Right cardiac atrium (tissue), 5 donors: Measurements from ENCODE around the gene RBM17. TPM values are rescaled to one million over a fixed set of nuclear protein-coding genes. Genes with fewer than 3 reads are reported as not detected.
"Not testable (repeated sequence)": the region's sequence is repeated elsewhere in the genome, so short reads cannot be mapped to it uniquely, and the experiment has no call there.

ENCODE experiments used
- ATAC-seq, 2 donors: fragments of 200-7000 bp; cut with Tn5 transposase; one replicate each; pipeline versions ENCODE4 v1.8.0 to v1.9.1; 2020; ENCODE audit warnings: moderate library complexity in 2 of 2, mild to moderate bottlenecking in 1 of 2
- DNase-seq, 3 donors: peaks; one replicate each; pipeline ENCODE4 v3.0.0-alpha.2; 2020
- H3K27ac ChIP-seq: one replicate; pipeline ENCODE4 v1.5.1; 2013; ENCODE audit warnings: mild to moderate bottlenecking, low read length, control low read depth, moderate library complexity
- H3K27me3 ChIP-seq: one replicate; pipeline ENCODE4 v1.6.1; 2013; ENCODE audit not compliant: control insufficient read depth, insufficient read depth
- H3K4me1 ChIP-seq: one replicate; pipeline ENCODE4 v1.6.1; 2013; ENCODE audit warnings: low read length; ENCODE audit not compliant: control insufficient read depth, insufficient read depth
- H3K4me3 ChIP-seq: one replicate; pipeline ENCODE4 v1.5.1; 2013; ENCODE audit warnings: low read length, control low read depth
- H3K9me3 ChIP-seq: one replicate; pipeline ENCODE4 v1.6.1; 2013; ENCODE audit warnings: low read length; ENCODE audit not compliant: control insufficient read depth
- WGBS: extraction: QIAGEN DNeasy Blood & Tissue Kit; methylation state at CpG from one replicate; pipeline ENCODE4 v1.1.7; 2013; 5-methylcytosine and 5-hydroxymethylcytosine counted together
- intact Hi-C, 4 donors: fragments of 100-400 bp; cut with DNase I; formaldehyde crosslinking; loops; one replicate each; pipeline versions ENCODE4 v1.11.0 to v1.14.0; 2022 to 2023
- long read RNA-seq, 4 donors: library from polyadenylated mRNA; unstranded; transcript quantifications; one replicate each; pipeline ENCODE4 v2.0.0, GENCODE V29; 2020 to 2021
- polyA plus RNA-seq: library from polyadenylated mRNA; stranded (reverse); fragments of 200-250 nt; gene quantifications from one replicate; pipeline ENCODE4 v1.2.3, GENCODE V29; 2013
- total RNA-seq, 4 donors: library from RNA; stranded (reverse); fragmentation: NEBNext Ultra II Directional; extraction: Animal tissue kit (Norgen Biotek cat#: 25700); gene quantifications; one replicate each; pipeline ENCODE4 v1.2.1, GENCODE V29; 2021
- donor health status: healthy with polysubstance abuse.
- donor health status: DM: no; HTN: yes; CAD: no.
- donor health status: DM: no; HTN: no; CAD: no.
- donor health status: DM: no; HTN: yes; CAD: no; lungs with severe emphysema.
- donor health status: DM: yes; HTN: yes; CAD: no.

RBM17 gene, protein sequence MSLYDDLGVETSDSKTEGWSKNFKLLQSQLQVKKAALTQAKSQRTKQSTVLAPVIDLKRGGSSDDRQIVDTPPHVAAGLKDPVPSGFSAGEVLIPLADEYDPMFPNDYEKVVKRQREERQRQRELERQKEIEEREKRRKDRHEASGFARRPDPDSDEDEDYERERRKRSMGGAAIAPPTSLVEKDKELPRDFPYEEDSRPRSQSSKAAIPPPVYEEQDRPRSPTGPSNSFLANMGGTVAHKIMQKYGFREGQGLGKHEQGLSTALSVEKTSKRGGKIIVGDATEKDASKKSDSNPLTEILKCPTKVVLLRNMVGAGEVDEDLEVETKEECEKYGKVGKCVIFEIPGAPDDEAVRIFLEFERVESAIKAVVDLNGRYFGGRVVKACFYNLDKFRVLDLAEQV
- total RNA-seq, result 10 to 100 TPM; 51.6 to 66.5 (median 57.1) TPM
- 51.0 TPM for polyA plus RNA-seq
- long read RNA-seq, donor 1, transcript RBM17-201 (12 exons, 2,755 nt), result major isoform, 88 of 118 reads
- long read RNA-seq, donor 1, partial matches to known transcripts, result 24 of 118 reads
- long read RNA-seq, donor 1, other reads (novel, unspliced or antisense), result 6 of 118 reads
- long read RNA-seq, donor 2, transcript RBM17-201 (12 exons, 2,755 nt), result major isoform, 40 of 60 reads
- long read RNA-seq, donor 2, partial matches to known transcripts, result 13 of 60 reads
- long read RNA-seq, donor 2, other reads (novel, unspliced or antisense), result 7 of 60 reads
- long read RNA-seq, donor 3, transcript RBM17-201 (12 exons, 2,755 nt), result major isoform, 131 of 187 reads
- long read RNA-seq, donor 3, partial matches to known transcripts, result 32 of 187 reads
- long read RNA-seq, donor 3, other reads (novel, unspliced or antisense), result 24 of 187 reads
- long read RNA-seq, donor 4, transcript RBM17-201 (12 exons, 2,755 nt), result major isoform, 50 of 64 reads
- long read RNA-seq, donor 4, partial matches to known transcripts, result 11 of 64 reads
- long read RNA-seq, donor 4, other reads (novel, unspliced or antisense), result 3 of 64 reads

DNA sequence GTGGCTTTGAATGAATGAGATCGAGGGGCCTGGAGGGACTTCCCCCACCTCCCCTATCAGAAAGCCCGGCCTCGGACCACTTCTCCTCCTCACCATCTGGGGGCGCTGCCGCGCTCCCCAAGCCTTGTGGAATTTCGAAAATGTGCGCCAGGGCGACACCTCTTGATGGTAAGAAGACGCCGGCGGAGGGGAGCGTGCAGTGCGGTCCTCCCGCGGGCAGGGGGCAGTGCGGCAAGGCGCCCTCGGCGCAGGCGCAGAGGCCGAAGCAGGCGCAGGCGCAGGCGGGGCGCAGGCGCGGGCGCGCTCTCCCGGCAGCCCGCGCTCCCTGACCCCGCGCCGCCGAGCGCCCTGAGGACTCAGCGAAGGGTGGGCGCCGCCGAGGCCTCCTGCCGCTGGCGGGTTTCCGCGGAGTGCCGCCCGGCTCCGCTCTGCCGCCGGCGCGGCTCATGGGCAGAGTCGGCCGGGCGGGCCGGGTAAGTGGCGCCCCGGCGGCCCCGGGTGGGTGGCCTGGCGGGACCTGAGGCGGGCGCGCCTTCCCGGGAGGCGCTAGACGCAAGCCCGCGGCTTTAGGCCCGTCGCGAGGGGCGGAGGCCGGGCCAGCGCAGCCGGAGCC is at the start of gene RBM17:
Gene RBM17 (plus strand): TSS at position 314 of the 613 bp plus-strand sequence. CDS start 8,032 bp downstream, outside the sequence.
- intact Hi-C loops, result loop anchor here in 2 of 4 donors (5.0 to 10.0 kb wide), 3 partner anchors 74 to 134 kb away; no protein-coding TSS in a partner anchor

DNA sequence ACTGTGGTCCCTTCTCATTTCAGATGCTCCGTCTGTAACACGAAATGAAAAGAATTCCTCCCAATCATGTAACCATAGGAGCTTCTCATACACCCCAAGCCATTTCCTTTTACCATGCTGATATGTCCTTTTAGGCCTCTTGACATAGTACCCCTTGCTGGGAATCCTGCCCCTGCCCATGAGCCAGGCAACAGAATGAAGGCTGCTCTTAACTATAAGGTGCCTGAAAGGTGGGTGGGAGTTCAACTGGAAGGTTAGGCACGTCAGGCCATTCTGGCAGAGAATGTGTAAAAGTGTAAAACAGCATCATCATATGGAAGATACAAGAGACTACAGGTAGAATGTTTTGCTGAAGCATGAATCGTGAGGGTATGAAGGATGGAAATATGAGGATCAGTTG is 49.1 kb upstream of the RBM17 start:
- DNase-seq (no peak), ATAC-seq (no peak)
- H3K4me3 ChIP-seq, result no peak overlapping the region
- 88% methylated on average over 4 of the region's 4 CpGs for WGBS
- no peaks in the 10 kb centered on the region for H3K27me3 ChIP-seq
- intact Hi-C loops, result no loop called here
- H3K9me3 ChIP-seq, result peaks cover 3% of the 10 kb centered on the region
- H3K27ac ChIP-seq, result no peak overlapping the region
- H3K4me1 ChIP-seq, result no peaks in the 10 kb centered on the region

More for the DNA sequence above, at the start of gene RBM17:
- peaks cover 3% of the 10 kb centered on the region for H3K4me1 ChIP-seq
- no peaks in the 10 kb centered on the region for H3K27me3 ChIP-seq
- DNase-seq, result peak; percentile 96 to 99 (median 98)
- ATAC-seq, result peak; percentile 92 to 95
- H3K9me3 ChIP-seq, result no peaks in the 10 kb centered on the region
- peak within 1 kb of the TSS; percentile 96 for H3K4me3 ChIP-seq
- peak within 1 kb of the TSS; percentile 87 for H3K27ac ChIP-seq
- under 1% methylated on average over 77 of the region's 77 CpGs for WGBS

DNA sequence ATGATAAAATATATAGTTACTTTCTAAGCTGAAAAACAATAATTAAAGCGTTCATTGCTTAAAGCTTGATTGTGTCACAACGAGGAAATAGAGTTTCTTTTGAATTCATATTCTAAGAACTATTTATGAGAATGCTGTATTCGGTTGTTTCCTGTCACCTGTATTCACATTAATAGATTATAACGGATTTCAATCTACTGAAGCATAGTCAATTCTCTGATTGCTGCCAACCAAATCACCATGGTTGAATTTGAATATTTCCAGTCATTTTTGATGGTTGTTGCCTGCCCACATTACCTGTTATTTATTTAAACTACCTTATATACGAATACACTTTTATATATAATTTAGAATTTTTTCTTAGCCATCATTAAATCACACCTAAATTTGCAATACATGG is 48.6 kb upstream of the RBM17 start:
- DNase-seq, result no peak
- Histone ChIP-seq H3K9me3 (peaks cover 3% of the 10 kb centered on the region), H3K4me3 (no peak overlapping the region), H3K27ac (no peak overlapping the region), H3K27me3 (no peaks in the 10 kb centered on the region), H3K4me1 (no peaks in the 10 kb centered on the region)
- WGBS, result 93% methylated on average over 5 of the region's 5 CpGs
- no peak for ATAC-seq
- intact Hi-C loops, result no loop called here

DNA sequence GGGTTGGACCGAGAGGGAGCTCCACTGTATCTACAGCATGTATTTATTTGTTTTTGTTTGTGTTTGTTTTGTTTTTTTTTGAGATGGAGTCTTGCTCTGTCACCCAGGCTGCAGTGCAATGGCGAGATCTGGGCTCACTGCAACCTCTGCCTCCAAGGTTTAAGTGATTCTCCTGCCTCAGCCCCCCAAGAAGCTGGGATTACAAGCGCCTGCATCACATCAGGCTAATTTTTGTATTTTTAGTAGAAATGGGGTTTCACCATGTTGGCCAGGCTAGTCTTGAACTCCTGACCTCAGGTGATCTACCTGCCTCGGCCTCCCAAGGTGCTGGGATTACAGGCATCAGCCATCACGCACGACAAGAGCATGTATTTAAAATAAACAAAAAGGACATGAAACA is 45.5 kb upstream of the RBM17 start:
- 93% methylated on average over 6 of the region's 6 CpGs for WGBS
- intact Hi-C loops, DNase-seq: not testable (repeated sequence)

DNA sequence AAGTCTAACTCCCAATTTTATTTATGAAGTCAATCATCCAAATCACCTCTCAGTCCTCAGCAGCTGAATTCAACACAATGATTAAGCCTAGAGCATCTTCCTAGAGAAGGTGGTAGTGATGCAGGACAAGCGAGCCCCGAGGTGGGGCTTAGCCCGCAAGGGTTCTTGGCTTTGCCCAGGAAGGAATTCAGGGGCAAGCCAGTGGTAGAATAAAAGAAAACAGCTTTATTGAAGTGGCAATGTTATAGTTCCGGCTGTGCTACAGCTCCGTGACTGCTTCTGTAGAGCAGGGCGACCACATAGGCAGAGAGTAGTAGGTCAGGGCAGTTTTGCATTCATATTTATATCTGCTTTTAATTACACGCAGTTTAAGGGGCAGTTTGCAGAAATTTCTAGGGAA is 44.8 kb upstream of the RBM17 start:
- ATAC-seq (no peak), DNase-seq (no peak)
- Histone ChIP-seq H3K4me1 (no peaks in the 10 kb centered on the region), H3K9me3 (peaks cover 3% of the 10 kb centered on the region), H3K4me3 (no peak overlapping the region), H3K27ac (no peak overlapping the region), H3K27me3 (no peaks in the 10 kb centered on the region)
- WGBS, result 81% methylated on average over 7 of the region's 7 CpGs
- intact Hi-C loops, result no loop called here

More for the DNA sequence above, 45.5 kb upstream of the RBM17 start:
- ATAC-seq, H3K27ac ChIP-seq, H3K4me1 ChIP-seq, H3K27me3 ChIP-seq, H3K9me3 ChIP-seq, H3K4me3 ChIP-seq: not testable (repeated sequence)

DNA sequence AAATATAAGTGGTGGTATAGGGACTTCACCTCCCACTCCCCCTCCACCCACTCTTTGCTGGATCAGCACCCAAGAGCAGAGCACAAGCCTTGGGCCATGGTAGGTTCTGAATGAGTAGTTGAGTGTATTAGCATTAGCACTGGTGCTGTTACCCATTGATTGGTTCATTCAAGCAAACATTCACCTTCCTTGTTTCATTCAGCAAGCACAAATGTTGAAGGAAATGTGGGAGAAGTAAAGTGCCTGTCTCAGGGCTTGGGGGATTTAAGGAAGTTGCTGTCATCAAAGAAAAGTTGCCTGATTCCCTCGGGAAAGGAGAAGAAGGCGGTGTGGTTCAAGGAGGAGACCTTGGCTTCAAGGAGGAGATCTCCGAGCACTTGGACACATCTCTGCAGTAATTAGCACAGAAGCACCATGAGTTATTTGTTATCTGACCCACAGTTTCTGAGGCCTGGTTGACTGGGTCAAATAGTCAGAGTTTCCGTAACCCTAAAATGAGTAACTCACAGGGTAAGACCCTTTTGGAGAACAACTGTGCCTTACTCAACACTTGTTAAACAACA is 44.0 kb upstream of the RBM17 start:
- no peak overlapping the region for H3K4me3 ChIP-seq
- no peak overlapping the region for H3K27ac ChIP-seq
- H3K4me1 ChIP-seq, result no peaks in the 10 kb centered on the region
- intact Hi-C loops, result no loop called here
- H3K27me3 ChIP-seq, result no peaks in the 10 kb centered on the region
- no peaks in the 10 kb centered on the region for H3K9me3 ChIP-seq
- 73% methylated on average over 4 of the region's 4 CpGs for WGBS
- DNase-seq (no peak), ATAC-seq (no peak)

DNA sequence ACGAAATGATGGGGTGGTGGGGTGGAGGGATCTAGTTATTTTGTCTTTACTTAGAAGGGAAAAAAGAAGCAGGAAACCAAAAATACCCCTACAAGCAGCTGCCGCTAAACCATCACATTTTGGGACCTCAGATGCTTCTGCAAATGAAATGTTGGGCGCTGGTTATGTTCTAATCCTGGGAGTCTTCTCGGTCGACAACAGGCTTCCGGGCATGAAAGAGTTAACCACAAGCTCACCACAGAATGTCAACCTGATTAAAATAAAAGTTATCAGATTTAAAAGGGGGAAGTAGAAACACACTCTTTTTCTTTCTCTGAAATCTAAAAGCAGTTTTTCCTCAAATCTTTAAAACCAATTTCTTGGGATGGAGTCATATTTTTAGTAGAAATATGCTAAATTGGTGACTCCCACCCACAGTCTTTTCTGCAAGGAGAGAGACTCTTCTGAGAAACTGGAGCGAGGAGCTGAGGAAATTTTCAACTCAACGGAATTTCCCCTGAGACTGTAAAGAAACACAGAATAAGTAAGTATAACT is 43.5 kb upstream of the RBM17 start:
- intact Hi-C loops, result no loop called here
- Histone ChIP-seq H3K9me3 (no peaks in the 10 kb centered on the region), H3K27ac (no peak overlapping the region), H3K27me3 (no peaks in the 10 kb centered on the region), H3K4me3 (no peak overlapping the region), H3K4me1 (no peaks in the 10 kb centered on the region)
- WGBS, result 63% methylated on average over 8 of the region's 8 CpGs
- no peak for ATAC-seq
- DNase-seq, result no peak

DNA sequence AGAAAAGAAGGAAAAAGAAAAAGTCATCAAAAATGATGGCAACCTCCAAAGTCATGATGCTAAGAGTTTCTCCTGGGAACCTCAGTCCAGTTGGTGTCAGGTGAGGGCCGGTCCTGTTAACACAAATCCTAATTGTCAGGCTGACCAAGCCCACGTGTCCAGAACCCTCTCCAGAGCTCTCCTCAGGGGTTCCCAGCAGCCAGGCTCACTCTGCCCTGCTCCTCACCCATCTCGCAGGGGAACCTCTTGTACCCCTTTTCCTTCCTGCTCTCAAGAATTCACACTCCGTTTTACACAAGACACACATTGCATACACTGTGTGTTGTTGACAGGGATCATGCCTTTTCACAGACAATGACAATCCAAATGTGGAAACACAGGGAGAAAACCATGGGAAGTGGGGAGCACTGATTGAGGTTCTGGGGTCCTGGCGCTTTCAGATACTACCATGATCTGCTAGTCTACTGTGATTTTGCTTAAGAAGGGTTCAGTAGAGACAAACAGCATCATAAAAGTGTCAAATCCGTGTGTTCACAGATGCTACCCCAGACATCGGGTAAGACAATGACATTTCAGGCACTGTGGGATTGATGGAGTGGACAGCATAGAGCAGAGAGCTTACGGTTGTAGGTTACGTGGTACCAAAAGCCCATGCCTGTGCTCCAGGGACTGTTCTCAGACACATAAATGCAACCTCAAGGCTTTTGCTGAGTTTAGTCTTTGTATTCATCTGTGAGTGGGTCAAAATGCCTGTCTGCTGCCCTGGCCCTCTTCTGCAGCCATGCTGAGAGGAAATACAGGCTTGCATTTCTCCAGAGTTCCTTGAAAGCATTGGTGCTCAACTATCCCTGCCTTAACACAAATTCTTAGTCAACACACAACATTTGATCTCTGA is 42.7 kb upstream of the RBM17 start:
- Histone ChIP-seq H3K27ac (no peak overlapping the region), H3K27me3 (no peaks in the 10 kb centered on the region), H3K4me3 (no peak overlapping the region), H3K9me3 (no peaks in the 10 kb centered on the region), H3K4me1 (no peaks in the 10 kb centered on the region)
- 73% methylated on average over 9 of the region's 9 CpGs for WGBS
- ATAC-seq (no peak), DNase-seq (no peak)
- intact Hi-C loops, result no loop called here

DNA sequence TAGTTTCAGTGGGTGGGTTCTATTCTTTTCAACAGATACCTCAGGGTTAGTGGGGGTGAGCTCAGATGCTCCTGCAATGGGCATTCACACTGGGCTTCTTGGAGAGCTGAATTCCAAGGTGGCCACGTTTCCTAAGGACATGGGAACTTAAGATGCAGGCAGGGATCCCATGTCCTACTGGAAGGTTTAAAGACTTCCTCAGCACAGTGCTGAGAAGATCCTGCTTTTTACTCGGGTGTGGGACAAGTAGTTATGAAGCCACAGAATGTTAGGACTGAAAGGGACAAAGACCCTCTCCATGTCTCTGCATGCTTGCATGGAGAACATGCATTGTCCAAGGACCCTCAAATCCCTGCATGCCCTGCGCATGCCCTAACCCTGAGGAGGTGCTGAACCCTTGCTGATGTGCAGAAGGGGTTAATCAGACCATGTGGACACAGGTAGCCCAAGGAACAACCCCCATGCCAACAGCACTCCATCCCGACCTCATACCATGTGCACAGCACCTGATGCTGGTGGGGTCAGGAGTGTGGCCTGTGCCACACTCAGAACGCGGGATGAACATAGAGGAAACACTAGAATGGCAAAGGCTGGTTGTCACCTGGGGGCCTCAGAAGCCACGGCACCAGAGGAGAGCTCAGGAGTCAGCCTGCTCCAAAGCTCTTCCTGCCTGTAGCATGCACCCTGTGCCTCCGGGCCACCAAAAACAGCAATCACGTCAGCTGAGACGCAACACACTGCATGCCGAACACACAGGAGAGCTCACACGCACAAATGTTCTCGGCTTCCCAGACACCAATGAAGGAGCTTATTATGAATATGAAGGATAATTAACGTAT is 41.8 kb upstream of the RBM17 start:
- Histone ChIP-seq H3K9me3 (no peaks in the 10 kb centered on the region), H3K4me3 (no peak overlapping the region), H3K27me3 (no peaks in the 10 kb centered on the region), H3K4me1 (no peaks in the 10 kb centered on the region), H3K27ac (no peak overlapping the region)
- 81% methylated on average over 14 of the region's 14 CpGs for WGBS
- no peak for DNase-seq
- intact Hi-C loops, result no loop called here
- no peak for ATAC-seq
